Suprapubic skin (tissue), 4 donors: Measurements from ENCODE around the gene TMTC1.

Experiments
- CTCF ChIP-seq, 2 donors: fragments of 200-600 bp in 1 of 2; fragments of 450-650 bp in 1 of 2; sonication (generic) in 1 of 2; IDR thresholded peaks; one replicate each; pipeline ENCODE4 v1.5.1; 2016 to 2019; ENCODE audit warnings: antibody characterized with exemption in 2 of 2, mild to moderate bottlenecking in 1 of 2, moderate library complexity in 1 of 2
- POLR2A ChIP-seq, 2 donors: fragments of 450-650 bp; IDR thresholded peaks; one replicate each; pipeline ENCODE4 v1.6.1; 2017; ENCODE audit warnings: antibody characterized with exemption in 2 of 2, mild to moderate bottlenecking in 2 of 2, moderate library complexity in 2 of 2
- POLR2AphosphoS5 ChIP-seq, 3 donors: sonication (generic); formaldehyde crosslinking; IDR thresholded peaks; one replicate each; pipeline ENCODE4 v1.6.1; 2017; ENCODE audit warnings: antibody characterized with exemption in 3 of 3

- no peak for TF ChIP-seq CTCF (IDR thresholded peaks at IDR 0.05)
- TF ChIP-seq POLR2A (IDR thresholded peaks at IDR 0.05): no peak
- no peak for TF ChIP-seq POLR2AphosphoS5 (IDR thresholded peaks at IDR 0.05)
Observed at GRCh38 chr12:29545102-29545467, 238.7 kb downstream of the TMTC1 start.
